GM21360 (cell line): ENCODE data around the gene SPRED3.
A peak's percentile ranks its signal among the peaks of the same experiment; 100 is the strongest.

Experiments used
- ATAC-seq: cut with Tn5 transposase; IDR thresholded peaks from one replicate; pipeline ENCODE4 v1.9.1; 2021; ENCODE audit warnings: mild to moderate bottlenecking, moderate library complexity; ENCODE audit not compliant: unreplicated experiment

The SPRED3 gene

DNA sequence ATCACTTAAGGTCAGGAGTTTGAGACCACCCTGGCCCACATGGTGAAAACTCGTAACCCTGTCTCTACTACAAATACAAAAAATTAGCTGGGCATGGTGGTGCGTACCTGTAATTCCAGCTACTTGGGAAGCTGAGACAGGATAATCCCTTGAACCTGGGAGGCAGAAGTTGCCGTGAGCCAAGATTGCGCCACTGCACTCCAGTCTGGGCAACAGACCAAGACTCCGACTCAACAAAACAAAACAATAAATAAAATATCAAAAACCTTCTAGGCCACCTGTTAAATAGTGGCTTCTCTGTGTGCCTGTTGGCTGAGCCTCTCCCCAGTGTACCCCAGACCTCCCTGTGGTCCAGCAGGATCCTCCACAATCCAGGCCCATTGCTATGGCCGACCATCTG is 17.4 kb upstream of the SPRED3 start:
- no peak for ATAC-seq

DNA sequence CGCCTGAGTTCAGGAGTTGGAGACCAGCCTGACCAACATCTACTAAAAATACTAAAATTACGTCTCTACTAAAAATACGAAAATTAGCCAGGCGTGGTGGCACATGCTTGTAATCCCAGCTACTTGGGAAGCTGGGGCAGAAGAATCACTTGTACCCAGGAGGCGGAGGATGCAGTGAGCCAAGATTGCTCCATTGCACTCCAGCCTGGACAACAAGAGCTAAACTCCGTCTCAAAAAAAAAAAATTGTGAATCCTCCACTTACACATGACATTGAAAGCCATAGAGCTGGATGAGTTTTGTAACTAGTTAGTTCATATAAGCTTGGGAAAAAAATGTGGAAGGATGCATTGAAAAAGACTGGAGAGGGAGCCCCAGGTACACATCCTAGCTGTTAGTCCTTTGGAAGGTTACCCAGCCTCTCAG is 14.6 kb upstream of the SPRED3 start:
- no peak for ATAC-seq

DNA sequence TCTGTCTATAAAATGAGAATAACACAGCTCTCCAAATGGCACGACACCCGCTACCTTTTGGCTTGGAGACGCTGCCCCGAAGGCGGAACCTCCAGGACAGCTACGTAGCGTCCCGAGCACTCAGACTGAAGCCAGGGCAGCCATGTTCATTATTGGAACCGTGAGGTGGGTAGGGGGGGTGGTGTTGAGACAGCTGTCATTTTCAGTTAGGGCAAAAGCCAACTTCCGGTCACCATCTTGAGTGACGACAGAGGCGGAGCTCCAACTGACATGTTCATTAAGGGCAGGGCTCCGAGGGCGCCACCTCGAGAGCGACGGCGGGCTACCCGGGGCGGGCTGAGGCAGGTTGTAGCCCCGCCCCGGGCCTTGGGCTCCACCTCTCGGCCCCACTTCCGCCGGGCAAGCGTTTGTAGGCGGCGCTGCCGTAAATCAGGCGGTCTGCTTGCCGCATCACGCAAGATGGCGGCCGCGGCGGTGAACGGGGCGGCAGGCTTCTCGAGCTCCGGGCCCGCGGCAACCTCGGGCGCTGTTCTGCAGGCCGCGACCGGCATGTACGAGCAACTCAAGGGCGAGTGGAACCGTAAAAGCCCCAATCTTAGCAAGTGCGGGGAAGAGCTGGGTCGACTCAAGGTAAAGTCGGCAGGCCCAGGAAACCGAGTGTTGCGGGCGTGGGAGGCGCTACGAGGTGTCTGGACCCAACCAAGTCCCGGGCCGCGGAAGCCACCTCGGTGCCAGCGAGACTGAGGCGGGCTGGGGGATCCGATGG is 14.0 kb upstream of the SPRED3 start, which contains the start of gene PSMD8:
Gene PSMD8 (plus strand): TSS at position 240 of the 766 bp plus-strand sequence. CDS start 31 bp downstream, at position 271.
- ATAC-seq = peak; percentile 88

DNA sequence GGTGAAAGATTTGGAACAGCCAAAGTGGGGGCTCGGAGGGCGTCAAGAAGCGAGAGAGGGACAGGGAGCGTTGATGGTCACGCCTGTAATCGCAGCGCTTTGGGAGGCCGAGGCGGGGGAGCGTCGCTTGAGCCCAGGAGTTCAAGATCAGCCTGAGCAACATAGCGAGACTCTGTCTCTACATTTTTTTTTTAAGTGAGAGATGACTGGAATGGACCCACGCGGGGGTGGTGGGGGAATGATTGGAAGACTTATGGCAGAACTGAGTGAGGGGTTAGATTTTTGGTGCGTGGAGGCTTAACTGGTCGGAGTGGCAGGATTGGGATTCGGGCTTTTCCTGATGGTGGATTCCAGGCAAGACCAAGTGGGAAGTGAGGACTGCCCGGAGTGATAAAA is 13.4 kb upstream of the SPRED3 start:
- no peak for ATAC-seq

DNA sequence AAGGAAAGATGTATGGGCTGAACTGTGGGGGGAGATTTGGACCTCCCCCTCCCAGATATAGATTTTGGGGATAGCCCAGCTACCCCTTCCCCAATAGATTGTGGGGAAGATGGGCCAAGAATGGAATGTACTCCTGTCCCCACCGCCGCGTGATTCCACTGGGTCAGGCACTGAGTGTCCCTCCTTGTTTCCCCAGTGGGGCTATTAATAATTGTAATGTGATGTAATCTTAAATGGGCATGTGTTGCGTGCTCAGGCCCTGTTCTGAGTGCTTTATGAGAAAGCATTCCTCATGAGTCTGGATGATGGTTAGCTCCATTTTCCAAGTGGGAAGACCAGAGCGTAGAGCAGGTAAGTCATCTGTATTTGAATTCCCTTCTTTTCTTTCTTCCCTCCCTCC is 12.7 kb upstream of the SPRED3 start:
- ATAC-seq = no peak

DNA sequence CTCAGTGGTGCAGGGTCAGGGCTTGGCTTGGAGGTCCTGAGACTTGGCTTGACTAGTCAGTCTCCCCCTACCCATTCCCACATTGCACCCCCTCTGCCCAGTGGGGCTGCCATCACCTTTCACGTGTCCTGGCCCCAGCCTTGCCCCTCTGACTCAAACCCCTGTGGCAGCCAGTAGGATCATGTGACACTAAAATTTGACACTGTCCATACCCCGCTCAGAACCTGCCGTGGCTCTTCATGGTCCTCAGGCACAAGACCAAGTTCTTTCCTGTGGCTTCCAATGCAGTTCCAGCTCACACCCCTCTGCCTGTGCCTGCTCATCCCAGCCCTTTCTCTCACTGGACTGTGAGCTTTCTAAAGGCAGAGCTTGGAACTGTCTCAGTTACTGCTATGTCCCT is 11.9 kb upstream of the SPRED3 start:
- ATAC-seq = no peak

DNA sequence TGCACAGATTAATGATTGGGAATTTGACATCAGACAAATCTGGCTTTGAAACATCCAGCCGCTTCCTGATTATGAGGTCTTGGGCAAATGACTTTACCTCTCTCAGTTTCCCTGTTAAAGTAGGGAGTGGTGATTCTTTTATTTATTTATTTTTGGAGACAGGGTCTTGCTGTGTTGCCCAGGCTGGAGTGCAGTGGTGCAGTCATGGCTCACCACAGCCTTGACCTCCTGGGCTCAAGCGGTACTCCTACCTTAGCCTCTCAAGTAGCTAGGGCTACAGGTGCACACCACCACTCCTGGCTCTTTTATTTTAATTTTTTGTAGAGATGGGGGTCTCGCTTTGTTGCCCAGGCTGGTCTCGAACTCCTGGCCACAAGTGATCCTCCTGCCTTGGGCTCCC is 11.4 kb upstream of the SPRED3 start:
- no peak for ATAC-seq

DNA sequence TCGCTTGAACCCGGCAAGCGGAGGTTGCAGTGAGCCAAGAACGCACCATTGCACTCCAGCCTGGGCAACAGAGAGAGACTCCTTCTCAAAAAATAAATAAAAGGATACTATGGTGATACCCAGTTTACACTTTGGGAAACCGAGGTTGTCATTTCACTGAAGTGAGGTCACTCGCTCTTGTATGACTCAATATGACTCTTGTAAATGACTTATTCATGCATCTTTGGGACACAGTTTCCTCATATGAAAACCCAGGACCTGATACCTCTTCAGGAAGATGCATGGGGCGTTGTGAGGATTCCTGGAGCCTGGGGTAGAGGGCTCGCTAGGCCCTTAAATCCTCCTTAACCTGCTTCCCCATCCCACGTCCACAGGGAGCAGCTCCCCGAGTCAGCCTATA is 9.6 kb upstream of the SPRED3 start:
- ATAC-seq = no peak

DNA sequence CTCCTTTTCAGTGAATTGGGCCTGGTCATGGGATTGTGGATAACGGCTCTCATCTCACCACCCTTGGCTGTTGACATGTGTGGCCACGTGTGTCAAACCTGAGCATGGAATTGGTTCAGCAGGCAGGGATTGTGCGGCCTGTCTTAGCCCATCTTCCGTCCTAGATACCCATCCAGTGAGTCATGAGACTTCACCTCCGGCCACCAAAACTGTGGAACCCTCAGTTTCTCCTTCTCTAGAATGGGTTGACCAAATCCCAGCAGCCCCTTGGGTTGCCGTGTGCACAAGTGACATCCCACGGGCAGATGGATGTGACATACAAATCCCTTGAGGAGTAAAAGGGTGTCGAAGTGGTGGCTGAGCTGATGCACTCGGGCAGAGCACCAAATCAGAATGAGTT is 7.4 kb upstream of the SPRED3 start:
- no peak for ATAC-seq

DNA sequence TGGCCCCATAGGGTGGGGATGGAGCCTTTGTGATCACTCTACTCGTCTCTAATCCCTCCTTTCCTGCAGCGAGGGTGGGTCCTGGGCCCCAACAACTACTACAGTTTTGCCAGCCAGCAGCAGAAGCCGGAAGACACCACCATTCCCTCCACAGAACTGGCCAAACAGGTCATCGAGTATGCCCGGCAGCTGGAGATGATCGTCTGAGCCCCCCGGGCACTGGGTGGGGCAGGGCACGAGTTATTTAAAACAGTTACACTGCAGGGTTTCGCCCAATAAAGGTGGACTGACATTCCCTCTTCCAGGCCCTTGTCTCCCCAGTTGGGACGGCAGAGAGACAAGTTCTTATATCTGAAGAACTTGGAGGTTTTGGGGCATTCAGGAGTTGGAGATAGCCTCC is 5.3 kb upstream of the SPRED3 start:
- no peak for ATAC-seq

DNA sequence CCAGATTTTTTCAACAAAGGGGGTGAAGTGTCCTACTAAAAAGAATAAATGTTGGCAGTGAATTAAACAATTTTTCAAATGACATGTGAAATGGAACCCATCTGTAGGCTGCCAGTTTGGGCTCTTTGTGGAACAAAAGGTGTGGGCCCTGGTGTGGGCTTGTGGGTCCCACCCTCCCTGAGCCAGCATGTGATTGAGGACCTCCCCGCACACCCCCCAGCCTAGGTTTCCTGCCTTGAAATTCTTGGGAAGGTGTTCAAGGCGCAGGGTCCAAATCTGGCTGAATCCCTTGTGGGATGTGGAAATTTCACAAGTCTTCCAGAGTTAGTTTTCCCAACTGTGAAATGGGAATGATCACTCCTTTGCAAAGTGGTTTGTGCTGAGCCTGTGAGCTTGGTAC is 4.8 kb upstream of the SPRED3 start:
- no peak for ATAC-seq

DNA sequence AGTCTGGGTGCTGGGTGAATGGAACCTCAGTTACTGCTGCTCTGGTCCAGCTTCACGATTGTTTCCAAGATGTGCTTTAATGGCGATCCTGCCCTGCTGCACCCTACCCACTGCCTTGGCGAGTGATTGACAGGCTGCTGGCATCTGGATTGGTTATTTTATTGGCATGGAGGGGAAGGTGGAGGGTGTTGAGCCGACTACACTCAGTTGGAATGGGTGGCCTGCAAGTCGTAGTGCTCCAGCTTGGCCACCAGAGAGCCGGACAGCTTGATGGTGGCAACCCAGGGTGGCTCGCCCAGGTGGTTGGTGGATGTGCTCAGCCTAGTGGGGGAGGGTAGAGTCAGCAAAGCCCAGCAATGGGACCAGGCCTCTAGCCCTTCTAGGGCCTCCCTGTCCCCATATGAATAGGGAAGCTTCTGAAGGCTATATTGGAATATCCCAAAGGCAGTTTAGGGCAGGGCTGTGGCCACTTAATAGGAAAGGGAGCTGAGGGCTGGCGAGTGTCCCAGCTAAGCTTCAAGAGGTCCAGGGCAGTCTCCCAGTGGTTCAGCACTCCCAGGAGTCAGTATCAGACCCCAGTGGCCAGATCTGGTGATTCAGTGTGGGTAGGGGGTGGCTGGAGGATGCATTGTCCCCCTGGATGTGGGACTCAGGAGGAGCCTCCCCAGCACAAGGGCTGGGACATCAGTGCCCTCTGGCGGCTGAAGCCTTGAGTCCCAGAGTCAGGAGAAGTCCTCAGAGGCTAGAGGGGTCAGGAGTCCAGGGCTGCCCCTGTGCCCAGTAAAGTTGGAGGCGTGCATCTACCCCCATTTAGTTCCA is 4.1 kb upstream of the SPRED3 start:
- ATAC-seq = no peak

DNA sequence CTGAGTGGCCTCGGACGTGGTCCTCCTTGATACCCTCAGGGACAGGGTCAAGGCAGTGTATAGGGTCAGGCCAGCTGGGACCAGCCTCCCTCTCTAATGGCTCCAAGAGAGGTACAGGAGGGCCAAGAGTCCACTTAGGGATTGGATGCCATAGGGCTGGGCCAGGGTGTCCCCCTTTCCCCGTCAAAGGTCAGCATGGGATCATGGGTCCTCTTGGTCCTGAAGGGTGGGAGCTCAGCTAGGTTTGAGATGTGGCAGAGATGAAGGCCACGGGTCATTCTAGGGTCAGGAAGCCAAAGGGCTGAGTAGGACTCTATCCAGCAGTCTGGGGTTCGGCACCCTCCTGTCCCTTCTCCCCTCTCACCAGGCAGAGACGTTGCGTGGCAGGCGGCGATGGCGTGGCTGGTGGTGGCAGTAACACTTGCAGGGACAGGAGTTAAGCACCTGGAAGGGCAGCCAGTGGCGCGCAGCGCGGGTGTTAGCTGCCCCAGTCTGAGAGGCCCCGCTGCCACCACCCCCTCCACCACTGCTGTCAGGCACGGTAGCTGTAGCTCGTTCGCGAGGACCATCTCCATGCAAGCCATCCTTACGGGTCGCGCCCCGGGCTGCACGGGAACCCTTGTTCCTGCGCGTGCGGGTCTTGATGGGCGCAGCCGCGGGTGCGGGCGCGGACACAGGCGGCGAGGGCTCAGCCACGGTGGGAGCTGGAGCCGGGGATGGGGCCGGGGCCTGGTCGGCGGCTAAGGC is 3.3 kb upstream of the SPRED3 start:
- ATAC-seq = no peak

DNA sequence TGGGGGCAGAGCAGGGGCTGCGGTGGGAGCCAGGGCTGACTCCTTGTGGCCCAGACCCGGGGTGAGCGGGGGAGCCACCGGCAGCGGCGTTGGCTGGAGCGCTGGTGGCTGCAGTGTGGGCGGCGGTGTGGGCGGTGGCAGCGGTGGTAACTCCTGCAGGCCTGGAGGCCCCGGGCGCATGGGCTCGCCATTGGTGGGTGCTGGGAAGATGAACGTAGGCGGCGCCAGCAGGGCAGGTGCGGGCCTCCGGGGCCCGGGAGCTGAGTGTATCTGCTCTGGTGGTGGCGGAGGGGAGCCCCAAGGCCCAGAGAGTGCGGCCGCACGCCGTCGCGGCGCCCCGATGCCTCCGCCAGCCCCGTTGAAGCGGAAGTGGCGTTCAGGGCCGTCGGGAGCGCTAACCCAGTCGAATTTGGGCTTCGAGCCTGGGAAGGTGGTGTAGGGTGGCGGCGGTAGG is 2.7 kb upstream of the SPRED3 start:
- ATAC-seq = no peak

DNA sequence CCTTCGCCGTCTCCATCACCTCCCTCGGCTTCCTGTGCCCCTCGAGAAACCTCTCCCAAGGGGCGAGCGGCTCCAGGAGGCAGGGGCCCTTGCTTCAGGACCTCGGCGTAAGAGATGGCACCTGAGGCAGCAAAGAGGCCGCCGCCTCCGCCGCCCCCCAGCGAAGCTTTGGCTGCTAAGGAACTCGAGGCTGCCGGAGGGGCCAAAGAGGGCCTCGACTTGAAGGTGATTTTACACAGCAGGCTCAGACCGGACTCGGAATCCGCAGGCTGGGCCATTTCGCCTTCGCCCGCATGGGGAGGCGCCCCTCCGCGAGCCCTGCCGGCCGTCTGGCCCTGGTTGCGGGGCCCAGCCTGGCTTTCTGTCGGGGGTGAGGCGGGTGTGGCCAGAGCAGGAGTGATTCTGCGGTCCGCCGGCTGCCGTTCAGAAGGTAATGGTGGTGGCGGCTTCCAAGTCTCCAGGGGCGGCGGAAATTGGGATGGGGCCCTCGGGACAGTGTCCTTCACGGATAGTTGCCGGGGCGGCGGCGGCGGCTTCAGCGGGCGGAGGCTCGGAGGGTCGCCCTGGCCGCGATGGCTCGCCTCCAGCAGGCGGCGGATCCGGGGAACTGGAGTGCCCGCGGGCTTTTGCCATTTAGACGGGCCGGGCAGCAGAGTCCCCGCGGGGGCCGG is 2.1 kb upstream of the SPRED3 start:
- no peak for ATAC-seq

DNA sequence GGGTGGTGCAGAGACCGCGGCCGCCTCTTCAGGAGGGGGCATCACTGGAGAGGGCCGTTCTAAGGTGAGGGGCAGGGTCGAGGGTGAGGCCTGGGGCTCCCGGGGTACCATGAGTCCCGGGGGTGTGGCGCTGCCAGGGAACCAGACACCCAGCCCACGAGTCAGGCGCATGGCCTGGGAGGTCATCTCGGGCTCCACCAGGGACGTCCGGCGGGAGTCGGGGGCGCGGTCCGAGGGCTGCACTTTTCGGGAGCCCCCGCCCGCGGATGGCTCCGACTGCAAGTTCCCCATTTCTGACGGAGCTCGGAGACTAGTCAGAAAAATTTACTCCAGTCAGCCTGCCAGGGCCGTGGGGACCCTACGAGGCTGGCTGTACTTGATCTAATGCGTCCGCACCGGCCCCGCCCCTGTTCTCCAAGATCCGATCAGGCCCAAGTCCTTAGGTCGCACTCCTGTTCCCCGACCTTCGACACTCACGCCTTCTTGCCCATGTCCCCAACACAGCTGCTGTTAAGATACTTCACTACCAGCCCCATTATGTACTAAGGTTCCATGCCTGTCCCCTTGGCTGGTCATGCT is 1.4 kb upstream of the SPRED3 start:
- ATAC-seq = no peak

DNA sequence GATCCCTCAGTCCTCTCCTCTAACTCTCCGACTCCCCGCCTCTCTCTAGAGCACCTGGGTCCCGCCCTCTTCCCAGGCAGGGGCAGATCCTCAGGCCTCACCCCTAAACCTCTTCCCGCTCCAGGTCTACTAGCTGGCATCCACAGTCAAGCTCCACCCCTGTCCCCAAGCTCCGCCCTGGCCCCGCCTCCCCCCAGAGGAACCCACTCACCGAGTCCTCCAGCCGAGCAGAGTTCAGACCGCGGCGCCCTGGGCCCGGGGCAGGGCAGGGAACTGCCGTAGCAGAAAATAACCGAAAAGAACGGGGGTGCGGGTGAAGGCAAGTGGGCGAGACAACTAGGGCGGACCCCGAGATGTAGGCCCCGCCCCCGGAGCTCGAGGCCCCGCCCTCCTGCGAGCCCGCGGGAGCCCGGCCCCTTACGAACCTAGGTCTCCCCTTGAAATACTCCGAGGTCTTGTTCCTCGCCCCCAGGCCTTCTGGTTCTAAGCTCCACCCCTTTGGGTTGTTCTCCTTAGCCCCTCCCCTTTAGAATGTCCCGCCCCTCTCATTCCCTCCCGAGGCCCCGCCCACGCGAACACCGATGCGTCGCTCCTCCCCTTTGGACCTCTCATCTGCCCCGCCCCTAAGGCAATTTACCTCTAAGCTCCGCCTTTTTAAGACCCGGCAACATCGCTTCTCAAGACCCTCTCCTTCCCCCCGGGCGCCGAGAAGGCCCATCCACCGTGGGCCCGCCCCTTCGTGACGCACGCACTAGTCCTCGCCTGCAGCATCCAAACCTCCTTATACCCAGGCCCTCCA is 748 bp upstream of the SPRED3 start, which contains the start of gene GGN:
Gene GGN (minus strand): TSS at position 485 of the 799 bp plus-strand sequence. CDS start 773 bp downstream, outside the sequence.
- peak; percentile 41 for ATAC-seq

DNA sequence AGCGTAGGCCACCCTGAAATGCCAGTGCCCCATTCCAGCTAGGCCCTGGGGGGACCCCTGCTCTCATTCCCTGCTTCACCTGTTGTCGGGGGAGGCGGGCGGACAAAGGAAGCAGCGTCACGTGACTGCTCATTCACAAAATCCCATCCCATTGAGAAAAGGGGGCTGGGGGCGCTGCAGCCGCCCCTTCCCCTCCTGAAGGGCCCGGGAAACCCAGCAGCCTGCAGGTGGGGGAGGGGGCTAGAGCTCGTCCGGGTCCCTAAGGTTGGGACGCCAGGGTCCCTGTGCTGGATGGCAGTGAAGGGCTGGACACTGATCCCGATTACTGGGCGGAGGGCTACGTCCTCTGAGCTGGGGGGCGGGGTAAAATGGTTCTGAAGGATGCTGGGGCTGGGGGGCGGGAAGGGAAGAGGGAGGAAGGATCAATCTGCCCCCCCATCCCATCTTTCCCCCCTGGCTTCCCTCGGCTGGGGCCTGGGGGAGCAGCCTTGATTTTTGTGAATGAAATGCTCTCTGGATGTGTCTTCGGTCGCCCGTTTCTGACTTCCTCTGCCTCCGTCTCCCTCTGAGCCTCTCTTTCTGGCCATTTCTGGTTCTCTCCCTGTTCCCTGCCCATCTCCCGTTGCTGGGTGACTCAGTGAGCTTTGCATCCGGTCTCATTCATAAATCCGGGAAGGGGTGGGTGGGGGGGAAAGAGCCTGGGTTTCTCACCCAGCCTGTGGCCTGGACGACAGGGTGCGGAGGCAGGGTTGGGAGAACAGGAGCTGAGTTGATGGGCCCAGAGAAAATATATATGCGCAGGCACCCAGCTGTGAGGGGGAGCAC is 816 bp downstream of the SPRED3 start:
- no peak for ATAC-seq
